Right renal pelvis (tissue), 4 donors: Measurements from ENCODE around the gene SPTLC3. TPM values are rescaled to one million over a fixed set of nuclear protein-coding genes. Genes with fewer than 3 reads are reported as not detected.

Experiments used
- DNase-seq, 4 donors: peaks; one replicate each; pipeline ENCODE4 v3.0.0-alpha.2; 2013; ENCODE audit warnings: low read depth in 4 of 4, low spot score in 3 of 4, missing footprints in 1 of 4
- polyA plus RNA-seq, 4 donors: library from polyadenylated mRNA; unstranded; fragments of 120-200 nt; gene quantifications; one replicate each; pipeline ENCODE4 v1.2.1, GENCODE V29; 2013; ENCODE audit not compliant: insufficient read length in 4 of 4

The SPTLC3 gene
- polyA plus RNA-seq, 4 donors, result 16.4 to 25.4 (median 21.0) TPM

DNA sequence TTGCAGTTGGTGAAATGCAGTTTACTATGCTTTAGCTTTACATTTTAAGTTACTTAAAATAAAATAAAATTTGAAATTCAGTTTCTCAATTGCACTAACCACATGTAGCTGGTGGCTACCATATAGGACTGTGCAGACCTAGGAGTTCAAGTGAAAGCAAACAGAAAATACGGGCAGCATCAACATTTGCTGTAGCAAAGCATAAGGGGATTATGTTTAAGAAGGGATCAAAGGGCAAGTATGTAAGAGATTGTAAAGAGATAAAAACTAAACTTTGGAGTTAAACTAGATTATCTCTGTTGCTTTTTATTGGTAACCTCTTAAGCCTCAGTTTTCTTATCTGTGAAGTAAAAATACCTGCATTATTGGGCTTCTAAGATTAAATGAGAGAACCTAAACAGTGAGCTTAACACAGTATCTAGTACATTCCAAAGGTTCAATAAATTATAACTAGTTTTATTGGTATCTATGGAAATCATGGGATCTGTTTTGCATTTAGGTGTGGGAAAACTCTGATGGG lies 81.2 kb downstream of the SPTLC3 start:
- DNase-seq, result no peak

GRCh38 chr20:13092111-13092510 lies 83.3 kb downstream of the SPTLC3 start:
- DNase-seq, result no peak

DNA sequence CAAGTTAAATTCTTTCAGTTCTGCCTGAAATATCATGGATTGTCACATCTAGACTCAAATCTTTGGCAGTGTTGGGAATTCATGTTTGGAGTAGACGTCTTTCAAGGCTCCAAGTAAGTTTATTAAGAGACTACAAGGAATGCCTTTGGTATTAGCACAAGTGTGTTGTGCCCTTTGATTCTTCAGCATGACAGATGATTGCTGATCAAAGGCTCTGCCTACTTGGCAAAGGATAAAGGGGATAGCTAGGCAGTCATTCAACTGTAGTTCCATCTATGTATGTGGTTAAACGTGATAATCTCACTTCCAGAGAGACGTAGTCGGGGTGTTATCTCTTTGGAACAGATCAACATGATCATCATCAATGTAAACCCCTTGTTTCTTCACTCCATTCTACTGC lies 86.2 kb downstream of the SPTLC3 start:
- DNase-seq, result no peak

GRCh38 chr20:13098720-13099355 lies 90.1 kb downstream of the SPTLC3 start:
- no peak for DNase-seq

DNA sequence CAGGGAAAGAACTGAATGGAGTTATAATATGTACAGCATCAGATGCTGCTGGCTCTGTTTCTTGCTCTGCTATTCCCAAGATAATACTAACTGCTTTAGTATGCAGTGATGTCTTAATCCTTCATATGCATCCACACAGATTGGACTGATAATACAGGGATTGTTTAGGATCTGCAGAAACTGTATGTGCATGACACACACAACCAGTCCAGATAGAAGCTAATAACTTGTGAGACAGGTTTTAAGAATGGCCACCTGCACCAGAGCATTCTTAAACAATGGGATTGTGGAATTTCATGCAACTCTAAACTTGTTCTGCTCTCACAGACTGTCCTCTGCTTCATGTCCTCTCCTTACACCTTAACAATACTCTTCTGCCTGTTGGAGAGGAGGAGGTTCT lies 90.9 kb downstream of the SPTLC3 start:
- no peak for DNase-seq

GRCh38 chr20:13101276-13101675 lies 92.5 kb downstream of the SPTLC3 start:
- no peak for DNase-seq

DNA sequence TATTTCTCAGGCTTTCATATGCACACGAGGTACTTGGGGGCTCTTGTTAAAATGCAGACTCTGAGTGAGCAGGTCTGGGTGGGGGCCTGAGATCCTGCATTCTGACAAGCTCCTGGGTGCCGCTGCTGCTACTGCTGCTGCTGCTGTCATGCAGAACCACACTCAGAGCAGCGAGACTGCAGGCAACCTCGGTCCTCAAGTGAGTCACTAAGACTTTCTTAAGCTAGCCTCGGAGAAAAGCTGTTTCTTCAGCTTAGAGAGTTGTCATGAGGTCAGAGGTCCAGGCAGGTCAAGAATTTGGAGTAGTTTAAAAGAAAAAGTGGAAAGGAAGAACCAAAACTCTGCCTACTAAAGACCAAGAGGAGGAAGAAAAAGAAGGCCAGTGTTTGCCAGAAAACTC lies 92.9 kb downstream of the SPTLC3 start:
- no peak for DNase-seq

- no peak for DNase-seq
Measured at GRCh38 chr20:13102237-13102636, 93.5 kb downstream of the SPTLC3 start.

- DNase-seq, result no peak
Measured at GRCh38 chr20:13102694-13103093, 93.9 kb downstream of the SPTLC3 start.

DNA sequence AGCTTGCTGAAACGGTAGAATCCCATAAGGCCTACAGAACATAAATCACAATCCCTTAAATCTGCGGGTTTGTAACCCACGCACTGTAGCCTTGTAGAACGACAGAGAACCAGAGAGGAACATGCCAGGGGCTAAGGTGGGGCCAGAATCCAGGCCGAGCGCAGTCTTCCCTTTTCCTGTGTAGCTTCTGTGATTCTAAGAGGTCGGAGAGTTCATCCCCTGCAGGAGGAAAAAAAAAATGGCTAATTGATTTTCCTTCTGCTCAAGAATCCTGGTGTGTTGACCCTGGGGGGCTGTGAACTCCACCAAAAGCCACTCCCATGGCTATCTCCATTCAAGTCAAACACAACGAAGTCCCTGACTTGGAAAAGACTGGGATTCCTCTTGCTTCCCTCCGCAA lies 96.3 kb downstream of the SPTLC3 start:
- no peak for DNase-seq

DNA sequence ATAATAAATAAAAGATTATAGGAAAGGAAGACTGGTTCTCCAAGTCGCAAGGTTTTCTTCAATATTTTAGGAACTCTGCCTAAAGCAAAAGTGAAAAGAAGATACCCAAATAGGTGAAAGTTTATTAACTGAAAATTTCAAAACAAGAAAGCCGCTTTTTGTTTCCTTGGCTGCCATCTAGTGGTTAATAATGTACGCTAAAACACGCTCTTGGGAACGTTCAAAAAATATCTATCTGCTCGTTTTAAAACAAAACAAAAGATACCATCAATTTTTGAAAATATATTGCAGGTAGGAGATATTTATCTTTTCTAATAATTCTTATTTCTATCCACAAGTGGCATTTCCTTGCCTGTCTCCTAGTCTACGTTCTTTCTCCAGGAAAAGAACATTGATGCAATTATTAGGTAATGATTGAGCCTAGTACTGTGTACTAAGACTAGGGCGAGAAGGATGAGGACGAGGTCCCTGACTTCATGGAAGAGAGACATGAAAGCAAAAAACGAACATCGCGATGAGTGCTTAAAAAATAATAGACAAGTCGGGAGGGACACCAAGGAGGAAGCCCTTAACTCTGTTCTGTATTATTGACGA lies 97.2 kb downstream of the SPTLC3 start:
- peak in 2 of 4 donors; percentile 8 to 24 for DNase-seq

- no peak for DNase-seq
Measured at GRCh38 chr20:13109658-13110057, 100.9 kb downstream of the SPTLC3 start.

- DNase-seq, result no peak
Measured at GRCh38 chr20:13110796-13111195, 102.0 kb downstream of the SPTLC3 start.

DNA sequence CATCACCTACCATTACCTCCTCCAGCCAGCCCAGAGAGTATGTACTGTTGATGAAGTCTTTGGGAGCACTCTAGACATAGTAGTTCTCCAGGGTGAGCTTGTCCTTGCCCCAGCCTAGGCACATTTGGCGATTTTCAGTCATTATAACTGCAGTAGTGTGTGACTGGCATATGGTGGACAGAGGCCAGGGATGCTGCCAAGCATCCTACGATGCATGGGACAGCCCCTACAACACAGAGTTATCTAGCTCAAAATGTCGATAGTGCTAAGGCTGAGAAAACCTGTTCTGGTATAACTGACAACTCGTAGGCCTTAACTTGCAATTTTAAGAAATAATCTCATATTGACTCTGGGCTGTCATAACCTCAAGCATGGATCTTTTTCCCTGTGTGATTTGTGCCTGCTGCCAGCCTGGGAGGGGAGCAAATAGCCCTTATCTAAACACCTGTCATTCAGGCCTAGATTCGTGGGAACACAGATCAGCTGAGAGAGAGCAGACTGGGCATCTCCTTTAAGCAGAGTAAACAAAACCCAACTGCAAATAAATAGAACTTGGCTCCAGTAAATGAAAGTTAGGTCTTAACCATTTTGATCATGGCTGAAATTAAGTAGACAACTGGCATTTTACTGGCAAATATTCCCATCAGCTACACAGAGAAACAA lies 102.6 kb downstream of the SPTLC3 start:
- no peak for DNase-seq

- DNase-seq, result no peak
Measured at GRCh38 chr20:13113731-13114130, 105.0 kb downstream of the SPTLC3 start.

DNA sequence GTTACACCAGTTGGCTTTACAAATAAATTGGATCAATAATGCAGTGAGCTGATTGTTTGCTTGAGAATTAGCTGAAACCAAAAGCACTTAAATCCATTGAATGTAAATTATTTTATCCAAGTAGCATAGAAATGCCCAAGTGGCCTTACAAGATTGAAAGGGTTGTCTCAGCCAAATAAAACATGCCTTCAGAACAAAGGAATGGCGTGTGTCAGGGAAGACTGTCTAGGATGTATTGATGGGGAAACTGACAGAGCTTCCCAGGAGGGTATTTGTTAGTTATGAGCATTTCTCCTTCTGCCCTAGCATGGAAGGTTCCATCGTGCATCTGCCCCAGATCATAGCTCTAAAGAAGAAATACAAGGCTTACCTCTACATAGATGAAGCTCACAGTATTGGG lies 108.4 kb downstream of the SPTLC3 start:
- no peak for DNase-seq

GRCh38 chr20:13118676-13119075 lies 109.9 kb downstream of the SPTLC3 start:
- DNase-seq, result no peak

- DNase-seq, result peak; percentile 60 to 66 (median 63)
Measured at GRCh38 chr20:13119583-13119982, 110.8 kb downstream of the SPTLC3 start.

- DNase-seq, result no peak
Measured at GRCh38 chr20:13120471-13120870, 111.7 kb downstream of the SPTLC3 start.

DNA sequence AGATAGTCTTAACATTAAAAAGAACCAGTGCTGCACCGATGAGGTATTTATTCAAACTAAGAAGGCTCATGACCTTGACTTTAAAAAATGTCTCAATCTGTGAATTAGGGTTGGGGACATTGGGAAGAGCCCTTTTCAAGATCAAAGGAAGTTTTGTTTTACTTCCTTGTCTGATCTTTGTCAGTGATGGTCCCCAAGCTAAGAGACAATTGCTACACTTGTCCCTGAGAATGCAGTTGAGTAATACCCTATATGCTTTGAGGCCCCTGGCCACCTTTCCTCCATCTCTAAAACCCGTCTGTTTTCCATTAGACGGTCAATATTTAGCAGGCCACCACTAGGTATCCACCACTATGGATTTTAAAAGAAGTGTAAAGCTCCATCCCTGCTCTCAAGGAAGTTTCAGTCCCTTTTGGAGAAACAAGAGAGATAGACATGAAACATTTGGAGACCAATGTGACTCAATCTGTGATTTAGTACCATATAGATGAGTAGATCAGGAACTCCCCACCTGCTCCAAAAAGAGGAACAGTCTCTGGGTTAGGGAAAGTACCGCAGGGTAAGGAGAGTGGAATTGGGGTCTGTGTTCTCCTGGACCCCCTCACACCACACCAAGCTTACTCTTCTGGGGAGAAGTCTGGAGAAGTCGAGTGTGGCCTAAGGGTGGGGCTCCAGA lies 113.2 kb downstream of the SPTLC3 start:
- DNase-seq, result no peak

- DNase-seq, result no peak
Measured at GRCh38 chr20:13125486-13125885, 116.7 kb downstream of the SPTLC3 start.
